ENCODE results near the gene LAPTM5.

Gene LAPTM5

GRCh38 chr1:30728832-30729638, 28.5 kb downstream of the LAPTM5 start:
- no peak for DNase-seq (ENCODE audit: low spot score)

GRCh38 chr1:30728340-30728739, 29.2 kb downstream of the LAPTM5 start:
- DNase-seq (ENCODE audit: low spot score): no peak

GRCh38 chr1:30727824-30728223, 29.8 kb downstream of the LAPTM5 start:
- no peak for DNase-seq (ENCODE audit: low spot score)

GRCh38 chr1:30726773-30727684, 30.5 kb downstream of the LAPTM5 start:
- no peak for DNase-seq (ENCODE audit: low spot score)

GRCh38 chr1:30726236-30726635, 31.3 kb downstream of the LAPTM5 start:
- DNase-seq (ENCODE audit: low spot score): no peak

DNA sequence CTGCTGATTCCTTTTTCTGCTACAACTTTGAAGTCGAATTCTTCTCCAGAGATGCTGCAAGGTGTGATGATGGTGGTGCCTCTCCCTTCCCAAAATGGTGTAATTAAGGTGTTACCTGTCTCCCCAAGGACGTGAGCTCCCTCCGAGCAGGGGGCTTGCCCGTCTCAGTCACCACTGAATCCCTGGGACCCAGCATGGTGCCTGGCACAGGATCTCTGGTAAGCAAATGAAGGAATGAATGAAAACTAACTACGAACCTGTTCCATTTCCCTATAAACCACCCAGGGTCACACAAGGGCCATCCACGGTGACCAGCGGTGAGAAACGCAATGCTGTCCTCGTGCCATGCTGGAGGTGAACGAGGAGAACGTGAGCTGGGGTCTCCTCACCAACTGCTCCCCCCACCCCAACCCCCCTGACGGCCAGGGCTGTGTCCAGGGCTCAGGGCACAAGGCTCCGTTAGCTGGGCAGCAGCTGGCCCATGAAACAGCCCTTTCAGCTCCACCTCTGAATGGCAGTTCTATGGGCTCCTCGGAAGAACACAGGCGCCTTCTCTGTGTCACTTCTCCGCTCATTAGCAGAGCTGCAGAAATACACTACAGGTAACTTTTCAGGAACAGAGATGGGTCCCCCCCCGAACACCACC, 32.0 kb downstream of the LAPTM5 start:
- DNase-seq (ENCODE audit: low spot score): no peak

GRCh38 chr1:30724655-30725421, 32.7 kb downstream of the LAPTM5 start:
- DNase-seq (ENCODE audit: low spot score): no peak

DNA sequence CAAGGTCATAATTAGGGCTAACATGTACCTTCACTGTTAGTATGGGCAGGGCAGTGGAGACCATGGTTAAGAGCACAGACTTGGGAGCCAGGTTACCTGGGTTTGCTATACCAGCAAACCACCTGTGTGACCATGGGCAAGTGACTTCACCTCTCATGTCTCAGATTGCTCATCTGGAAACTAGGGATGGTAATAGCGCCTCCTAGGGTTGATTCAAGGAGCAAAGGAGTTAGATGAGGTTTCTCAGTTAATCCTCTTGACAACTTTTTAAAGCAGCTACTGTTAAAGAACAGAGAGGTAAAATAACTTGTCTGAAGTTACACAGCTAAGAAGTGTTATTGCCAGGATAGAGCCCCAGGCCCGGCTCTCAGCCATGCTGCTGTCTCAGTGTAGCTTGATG, 33.4 kb downstream of the LAPTM5 start:
- no peak for DNase-seq (ENCODE audit: low spot score)

GRCh38 chr1:30723331-30723755, 34.2 kb downstream of the LAPTM5 start, which contains the start of gene MATN1:
Gene MATN1 (minus strand): TSS chr1:30723585. CDS start chr1:30723551, 34 bp downstream.
- DNase-seq (ENCODE audit: low spot score): no peak

- DNase-seq (ENCODE audit: low spot score): no peak
Observed at GRCh38 chr1:30721812-30722537, 35.6 kb downstream of the LAPTM5 start.

DNA sequence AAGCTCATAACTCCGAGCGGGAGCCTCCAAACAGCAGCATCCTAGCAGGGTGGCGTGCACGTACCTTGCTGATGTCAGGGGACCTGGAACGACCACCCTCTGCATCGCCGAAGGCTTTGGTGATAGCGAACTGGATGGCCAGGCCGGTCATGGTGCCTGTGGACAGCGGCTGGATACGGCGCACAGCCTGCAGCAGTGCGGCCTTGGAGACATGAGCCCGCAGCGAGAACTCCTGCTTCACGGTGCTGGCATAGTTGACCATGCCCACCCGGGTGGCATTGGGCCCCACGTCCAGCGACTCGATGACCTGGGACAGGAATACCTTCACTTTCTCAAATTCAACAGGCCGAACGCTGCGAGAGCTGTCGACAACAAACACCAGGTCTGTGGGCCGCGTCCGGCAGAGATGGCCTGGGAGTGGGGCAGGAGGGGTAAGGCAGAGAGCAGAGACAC, 36.2 kb downstream of the LAPTM5 start:
- DNase-seq (ENCODE audit: low spot score): no peak

DNA sequence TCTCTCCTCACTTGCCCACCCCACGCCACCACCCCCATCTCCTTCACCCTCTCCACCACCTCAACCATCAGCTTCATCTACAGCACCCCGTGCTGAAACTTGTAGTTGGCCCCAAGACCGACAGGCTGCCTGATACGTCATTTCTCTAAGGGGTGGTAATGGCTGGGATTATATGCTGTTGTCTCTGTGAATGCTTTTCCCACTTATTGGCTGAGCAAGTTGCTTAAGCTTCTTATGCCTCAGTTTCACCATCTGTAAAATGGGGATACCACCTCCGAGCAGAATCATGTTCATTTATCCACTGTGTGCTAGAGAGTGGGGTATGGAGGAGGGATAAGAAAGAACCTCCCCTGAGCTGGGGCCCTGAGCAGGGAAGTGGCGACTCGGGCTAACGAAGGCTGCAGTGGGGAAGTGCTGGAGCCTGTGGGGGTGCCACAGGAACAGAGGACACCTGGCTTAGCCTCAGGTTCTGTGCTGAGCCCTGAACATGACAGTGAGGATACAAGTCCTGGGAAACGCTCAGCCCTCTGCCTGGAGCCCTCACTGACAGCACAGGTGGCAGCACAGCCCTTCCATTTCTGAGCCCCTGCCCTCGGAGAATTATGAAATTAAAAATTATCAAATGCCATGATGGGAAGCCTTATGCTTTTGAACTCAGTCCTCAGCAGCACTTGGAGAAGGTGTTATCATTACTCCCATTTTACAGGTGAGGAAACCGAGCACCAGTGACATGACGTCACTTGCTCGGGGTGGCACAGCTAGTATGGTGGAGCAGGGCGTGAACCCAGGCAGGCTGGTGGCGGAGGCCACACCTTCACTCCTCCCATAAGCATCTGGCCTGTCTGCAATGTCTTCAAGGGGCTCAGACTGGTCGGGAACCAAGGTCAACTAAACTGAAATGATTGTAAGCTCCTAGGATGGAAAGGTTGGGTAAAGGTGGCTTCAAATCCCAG, 37.0 kb downstream of the LAPTM5 start:
- DNase-seq (ENCODE audit: low spot score): no peak

- no peak for DNase-seq (ENCODE audit: low spot score)
Observed at GRCh38 chr1:30719406-30720270, 37.9 kb downstream of the LAPTM5 start.

- DNase-seq (ENCODE audit: low spot score): peak; percentile 83
Observed at GRCh38 chr1:30718636-30719405, 38.8 kb downstream of the LAPTM5 start.

GRCh38 chr1:30718091-30718635, 39.4 kb downstream of the LAPTM5 start:
- DNase-seq (ENCODE audit: low spot score): peak; percentile 88

- DNase-seq (ENCODE audit: low spot score): no peak
Observed at GRCh38 chr1:30716646-30717045, 40.9 kb downstream of the LAPTM5 start.

DNA sequence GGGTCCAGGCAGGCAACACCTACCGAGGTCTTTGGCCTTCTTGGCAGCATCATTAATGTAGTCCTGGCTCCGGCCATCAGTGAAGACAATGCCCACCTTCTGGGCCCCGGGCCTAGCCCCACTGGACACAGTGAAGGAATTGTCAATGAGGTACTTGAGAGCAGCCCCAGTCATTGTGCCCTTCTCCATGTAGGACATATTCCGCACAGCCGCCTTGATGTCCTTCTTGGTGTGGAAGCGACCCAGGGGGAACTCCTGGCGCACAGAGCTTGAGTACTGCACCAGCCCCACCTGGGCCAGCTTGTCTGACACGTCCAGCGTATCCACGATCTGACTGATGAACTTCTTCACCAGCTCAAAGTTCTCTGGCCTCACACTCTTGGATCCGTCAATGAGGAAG, 41.7 kb downstream of the LAPTM5 start:
- DNase-seq (ENCODE audit: low spot score): no peak

DNA sequence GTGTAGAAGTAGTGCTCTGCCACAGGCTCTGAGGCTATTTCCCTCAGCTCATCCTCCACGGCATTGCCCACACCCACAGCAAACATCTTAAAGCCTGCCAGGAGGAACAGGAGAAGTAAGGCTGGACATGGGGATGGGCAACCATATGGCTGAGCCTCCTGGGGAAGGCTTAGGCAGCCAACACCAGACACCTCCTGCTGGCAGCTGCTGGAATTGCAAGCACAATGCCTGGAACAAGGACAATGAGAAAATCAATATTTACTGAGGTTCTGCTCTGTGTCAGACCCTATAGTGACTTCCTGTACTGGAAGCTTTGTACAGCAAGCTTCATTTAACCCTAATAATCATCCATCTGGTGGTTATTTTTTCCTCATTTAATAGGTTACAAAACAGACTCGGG, 42.4 kb downstream of the LAPTM5 start:
- DNase-seq (ENCODE audit: low spot score): no peak
